ENCODE data around the gene OR2AT4.

DNA sequence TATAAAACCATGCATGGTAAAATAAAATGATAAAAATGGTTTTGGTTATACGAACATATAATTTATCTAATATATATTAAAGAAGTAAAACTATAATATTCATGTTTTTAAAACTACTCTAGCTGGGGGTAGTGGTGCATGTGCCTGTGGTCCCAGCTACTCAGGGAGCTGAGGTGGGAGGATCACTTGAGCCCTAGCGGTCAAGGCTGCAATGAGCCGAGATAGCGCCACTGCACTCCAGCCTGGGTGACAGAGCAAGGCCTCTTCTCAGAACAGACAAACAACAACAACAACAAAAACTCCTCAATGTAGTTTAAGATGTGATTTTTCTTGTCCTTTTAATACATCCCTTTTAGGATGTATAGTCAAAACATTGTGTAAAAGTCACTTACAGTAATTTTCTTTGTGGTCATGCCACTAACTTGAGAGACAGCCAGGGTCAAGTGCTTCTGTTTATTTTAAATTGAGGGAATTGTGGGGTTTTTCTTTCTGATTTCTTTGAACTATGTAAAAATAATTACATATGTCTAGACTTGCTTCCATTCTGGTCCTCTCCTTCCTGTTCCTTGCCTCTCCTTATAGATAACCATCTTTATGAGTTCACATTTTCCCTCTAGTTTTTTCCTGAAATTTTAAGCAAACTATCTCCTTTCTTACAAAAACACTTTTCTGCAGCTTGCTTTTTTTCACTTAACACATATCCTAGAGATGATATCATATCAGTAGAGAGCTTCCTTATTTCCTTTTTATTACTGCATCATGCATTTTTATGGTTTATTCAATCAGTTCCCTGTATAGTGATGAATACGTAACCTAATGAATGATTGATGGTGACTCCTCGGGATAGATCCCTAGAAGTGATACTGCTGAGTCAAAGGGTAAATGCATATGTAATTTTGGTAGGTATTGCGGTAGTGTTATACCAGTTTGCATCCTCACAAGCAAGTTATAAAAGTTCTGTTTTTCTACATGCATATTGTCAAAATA, 9.1 kb downstream of the OR2AT4 start:
- TF ChIP-seq, protein P1, sequence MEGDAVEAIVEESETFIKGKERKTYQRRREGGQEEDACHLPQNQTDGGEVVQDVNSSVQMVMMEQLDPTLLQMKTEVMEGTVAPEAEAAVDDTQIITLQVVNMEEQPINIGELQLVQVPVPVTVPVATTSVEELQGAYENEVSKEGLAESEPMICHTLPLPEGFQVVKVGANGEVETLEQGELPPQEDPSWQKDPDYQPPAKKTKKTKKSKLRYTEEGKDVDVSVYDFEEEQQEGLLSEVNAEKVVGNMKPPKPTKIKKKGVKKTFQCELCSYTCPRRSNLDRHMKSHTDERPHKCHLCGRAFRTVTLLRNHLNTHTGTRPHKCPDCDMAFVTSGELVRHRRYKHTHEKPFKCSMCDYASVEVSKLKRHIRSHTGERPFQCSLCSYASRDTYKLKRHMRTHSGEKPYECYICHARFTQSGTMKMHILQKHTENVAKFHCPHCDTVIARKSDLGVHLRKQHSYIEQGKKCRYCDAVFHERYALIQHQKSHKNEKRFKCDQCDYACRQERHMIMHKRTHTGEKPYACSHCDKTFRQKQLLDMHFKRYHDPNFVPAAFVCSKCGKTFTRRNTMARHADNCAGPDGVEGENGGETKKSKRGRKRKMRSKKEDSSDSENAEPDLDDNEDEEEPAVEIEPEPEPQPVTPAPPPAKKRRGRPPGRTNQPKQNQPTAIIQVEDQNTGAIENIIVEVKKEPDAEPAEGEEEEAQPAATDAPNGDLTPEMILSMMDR (IDR thresholded peaks at IDR 0.05) = no peak
- TF ChIP-seq POLR2A (IDR thresholded peaks at IDR 0.05) = no peak
